GM18499 (cell line): ENCODE data around the gene EMC9.

Experiments used
- ATAC-seq: cut with Tn5 transposase; IDR thresholded peaks from one replicate; pipeline ENCODE4 v1.9.1; 2021; ENCODE audit warnings: moderate number of reproducible peaks; ENCODE audit not compliant: insufficient read depth, unreplicated experiment

EMC9 gene

DNA sequence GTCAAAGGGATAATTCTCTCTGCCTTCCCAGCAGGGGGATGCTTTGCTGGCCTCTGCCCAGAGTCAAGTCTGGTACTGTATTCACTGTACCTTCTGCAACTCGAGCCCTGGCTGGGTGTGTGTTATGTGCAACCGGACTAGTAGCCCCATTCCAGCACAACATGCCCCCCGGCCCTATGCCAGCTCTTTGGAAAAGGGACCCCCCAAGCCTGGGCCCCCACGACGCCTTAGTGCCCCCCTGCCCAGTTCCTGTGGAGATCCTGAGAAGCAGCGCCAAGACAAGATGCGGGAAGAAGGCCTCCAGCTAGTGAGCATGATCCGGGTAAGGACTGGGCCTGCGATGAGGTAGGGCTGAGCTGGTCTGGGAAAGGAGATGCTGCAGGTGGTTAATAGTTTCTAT, 9.2 kb upstream of the EMC9 start:
- ATAC-seq, result no peak

GRCh38 chr14:24150061-24150460, 8.7 kb upstream of the EMC9 start:
- no peak for ATAC-seq

GRCh38 chr14:24149302-24149969, 8.0 kb upstream of the EMC9 start:
- ATAC-seq, result no peak

DNA sequence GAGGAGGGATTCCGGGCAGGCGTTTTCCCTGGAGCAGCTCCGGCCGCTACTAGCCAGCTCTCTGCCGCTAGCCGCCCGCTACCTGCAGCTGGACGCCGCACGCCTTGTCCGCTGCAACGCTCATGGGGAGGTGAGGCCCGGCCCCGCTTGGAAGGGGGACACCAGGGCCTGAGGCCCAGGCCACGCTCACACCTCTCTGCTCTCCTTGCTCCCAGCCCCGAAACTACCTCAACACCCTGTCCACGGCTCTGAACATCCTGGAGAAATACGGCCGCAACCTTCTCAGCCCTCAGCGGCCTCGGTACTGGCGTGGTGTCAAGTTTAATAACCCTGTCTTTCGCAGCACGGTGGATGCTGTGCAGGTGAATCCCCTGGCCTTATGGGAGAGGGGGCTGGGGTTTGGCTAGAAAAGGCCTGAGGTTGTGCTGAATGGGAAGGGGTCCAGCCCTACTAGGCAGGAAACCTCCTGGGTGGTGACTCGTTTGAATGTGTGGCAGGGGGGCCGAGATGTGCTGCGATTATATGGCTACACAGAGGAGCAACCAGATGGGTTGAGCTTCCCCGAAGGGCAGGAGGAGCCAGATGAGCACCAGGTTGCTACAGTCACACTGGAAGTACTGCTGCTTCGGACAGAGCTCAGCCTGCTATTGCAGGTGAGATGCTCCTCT, 6.5 kb upstream of the EMC9 start:
- ATAC-seq, result no peak

DNA sequence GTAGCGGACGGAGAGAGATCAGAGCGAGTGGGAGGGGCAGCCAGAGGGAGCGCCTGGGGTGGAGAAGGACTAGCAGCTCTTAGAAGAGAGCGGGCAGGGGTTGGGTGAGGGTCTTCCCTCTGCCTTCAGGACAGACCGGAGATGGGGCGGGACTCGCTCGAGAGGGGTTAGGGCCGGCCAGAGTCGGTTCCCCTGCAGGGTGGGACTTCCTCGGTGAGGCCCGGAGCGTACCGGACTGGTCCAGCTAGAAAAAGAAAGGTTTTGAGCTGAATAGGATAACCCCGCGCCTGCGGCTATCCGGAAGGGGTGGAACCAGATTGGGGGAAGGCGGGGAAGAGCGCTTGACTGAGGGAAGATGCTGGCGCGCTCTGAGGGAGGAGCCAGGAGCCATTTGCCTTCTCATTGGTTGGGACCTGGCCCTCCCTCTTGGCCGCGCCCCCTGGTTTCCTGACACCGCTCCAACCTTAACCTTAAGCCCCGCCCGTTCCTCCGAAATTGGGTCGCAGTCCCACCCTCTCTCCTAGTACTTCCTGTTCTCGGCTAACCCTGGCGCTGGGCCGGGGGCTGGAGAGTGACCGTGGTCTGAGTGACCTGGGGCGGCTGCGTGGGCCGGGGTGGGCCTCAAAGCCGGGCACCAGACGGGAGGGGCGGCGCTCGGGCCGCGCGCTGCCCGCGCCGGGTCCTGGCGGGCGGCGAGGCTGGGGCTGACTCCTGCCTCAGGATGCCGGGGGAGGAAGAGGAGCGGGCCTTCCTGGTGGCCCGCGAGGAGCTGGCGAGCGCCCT, 5.8 kb upstream of the EMC9 start, which contains the start of gene RNF31:
TSS of gene RNF31 (plus strand) at position 521 of the 783 bp plus-strand sequence. CDS start at position 722, 201 bp downstream.
- peak; percentile 70 for ATAC-seq

DNA sequence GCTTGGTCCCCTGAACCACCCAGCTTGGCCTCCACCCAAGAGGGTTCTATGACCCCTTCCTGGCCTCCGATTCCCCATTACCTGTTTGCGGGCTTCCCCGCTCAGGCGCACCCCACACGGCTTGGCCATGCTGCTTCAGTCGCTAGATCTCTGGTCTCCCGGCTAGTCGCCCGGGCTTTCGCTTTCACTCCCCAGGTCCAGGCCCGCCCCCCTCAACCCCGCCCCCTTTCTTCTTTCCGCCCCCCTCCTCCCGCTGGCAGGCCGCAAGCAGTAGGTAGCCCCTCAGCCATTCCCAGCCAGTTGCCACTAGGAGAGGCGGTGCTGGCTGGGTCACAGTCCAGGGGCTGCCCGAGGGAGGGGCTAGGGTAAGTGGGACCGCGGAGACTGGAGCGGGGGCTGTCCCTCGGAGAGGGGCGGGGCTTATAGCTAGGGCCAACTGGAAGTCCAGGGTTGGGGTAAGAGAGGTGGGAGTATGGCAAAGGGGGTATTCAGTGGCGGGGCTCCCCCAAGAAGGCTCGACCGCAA, 5.1 kb upstream of the EMC9 start, which contains the start of gene PSME2:
TSS of gene PSME2 (minus strand) at position 158 of the 525 bp plus-strand sequence. CDS start at position 129, 29 bp downstream.
- peak; percentile 47 for ATAC-seq

DNA sequence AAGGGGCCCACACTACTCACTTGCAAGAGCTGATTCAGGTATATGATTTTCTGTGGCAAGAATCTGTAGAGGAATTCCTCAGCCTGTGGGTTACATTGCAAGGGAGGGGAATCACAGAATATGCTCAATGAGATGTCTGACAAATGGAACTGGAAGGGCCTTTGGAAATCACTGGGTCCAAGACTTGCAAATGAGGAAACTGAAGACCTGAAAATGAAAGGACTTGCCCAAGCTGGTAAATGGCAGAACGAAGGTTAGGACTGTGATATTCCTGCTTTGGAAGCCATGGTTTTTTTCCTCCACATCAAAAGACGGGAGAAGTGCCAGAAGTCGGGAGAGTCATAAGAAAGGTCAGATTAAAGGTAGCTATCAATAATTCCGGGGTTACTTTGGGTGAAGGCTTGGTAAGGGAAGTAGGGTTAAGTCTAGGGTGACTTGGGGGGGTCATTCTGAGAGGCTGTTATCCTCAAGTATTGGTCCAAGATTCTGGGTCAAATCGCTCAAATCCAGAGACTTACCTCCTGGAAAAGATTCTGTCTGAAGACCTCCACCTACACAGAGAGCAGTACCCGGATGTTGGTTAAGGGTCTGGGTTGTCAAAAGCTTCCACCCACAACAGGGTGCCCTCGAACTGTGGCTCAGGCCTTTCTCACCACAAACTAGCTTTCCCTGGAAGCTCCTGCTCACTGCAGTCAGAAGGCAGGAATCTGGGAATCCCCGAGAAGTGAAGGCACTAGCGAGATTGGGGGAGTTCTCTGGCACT, 4.5 kb upstream of the EMC9 start:
- ATAC-seq, result no peak

GRCh38 chr14:24145219-24145618, 3.8 kb upstream of the EMC9 start:
- ATAC-seq, result no peak

DNA sequence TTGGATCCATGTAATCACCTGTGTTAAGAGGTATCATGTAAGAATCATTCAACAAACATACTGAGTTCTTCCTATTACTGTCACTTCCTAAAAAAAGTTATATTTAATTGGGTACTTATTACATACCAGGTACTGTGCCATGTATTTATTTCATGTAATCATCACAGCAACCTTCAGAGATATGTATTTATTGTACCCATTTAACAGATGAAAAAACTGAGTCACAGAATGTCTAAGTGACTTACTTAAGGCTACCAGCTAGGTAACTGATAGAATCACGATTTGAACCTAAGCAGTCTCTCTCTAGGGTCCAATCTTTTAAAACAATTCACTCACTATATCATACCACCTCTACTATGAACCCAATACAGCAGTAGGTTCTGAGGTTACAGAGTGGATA, 3.1 kb upstream of the EMC9 start:
- no peak for ATAC-seq

DNA sequence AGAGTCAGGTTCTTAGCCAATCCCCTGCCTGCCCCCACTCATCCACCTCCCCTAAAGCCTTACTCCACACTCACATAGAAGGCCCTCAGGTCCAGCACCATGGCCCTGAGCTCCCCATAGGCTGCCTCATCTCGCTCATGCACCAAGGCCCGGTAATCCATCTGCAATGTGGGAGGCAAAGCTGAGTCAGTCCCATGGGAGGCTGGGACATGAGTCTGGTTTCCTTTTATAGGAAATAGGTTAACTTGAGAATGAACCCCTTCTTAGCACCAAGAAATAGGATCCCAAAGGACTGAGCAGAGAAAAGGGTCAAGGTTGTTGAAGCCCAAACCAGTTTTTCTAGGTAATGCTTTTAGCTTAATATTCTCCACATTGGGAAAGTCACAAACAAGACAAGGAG, 2.1 kb upstream of the EMC9 start:
- ATAC-seq, result no peak

GRCh38 chr14:24139272-24139934, 2.0 kb downstream of the EMC9 start:
- no peak for ATAC-seq

- ATAC-seq, result no peak
Observed at GRCh38 chr14:24138396-24139271, 2.8 kb downstream of the EMC9 start.

GRCh38 chr14:24137529-24138395, 3.6 kb downstream of the EMC9 start:
- no peak for ATAC-seq

DNA sequence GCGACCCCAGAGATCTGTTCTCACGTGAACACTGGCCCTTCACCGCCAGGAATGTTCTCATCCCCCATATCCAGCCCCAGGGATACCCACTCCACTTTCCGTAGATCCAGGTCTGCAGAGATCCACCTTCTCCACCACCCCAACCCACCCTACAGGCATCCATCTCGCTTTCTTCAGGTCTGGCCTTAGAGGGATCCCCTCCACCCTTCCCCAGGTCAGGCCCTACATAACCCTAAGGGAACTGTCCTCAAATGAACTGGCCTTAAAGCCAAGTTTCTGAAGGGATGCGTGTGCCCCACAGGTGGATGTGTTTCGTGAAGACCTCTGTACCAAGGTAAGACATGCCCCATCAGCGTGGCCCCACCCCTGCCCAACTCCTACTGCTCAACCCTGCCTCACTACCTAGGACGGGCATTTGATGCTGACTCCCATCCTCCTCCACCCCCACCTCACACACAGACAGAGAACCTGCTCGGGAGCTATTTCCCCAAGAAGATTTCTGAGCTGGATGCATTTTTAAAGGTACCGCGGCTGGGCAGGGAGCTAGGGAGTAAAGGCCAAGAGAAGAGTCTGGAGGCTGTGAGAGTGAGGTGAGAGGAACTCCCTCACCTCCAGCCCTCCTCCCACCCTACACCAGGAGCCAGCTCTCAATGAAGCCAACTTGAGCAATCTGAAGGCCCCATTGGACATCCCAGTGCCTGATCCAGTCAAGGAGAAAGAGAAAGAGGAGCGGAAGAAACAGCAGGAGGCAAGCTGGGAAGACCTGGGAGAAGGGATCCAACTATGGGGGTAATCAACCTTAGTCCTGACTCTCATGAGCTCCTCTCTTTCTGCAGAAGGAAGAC, 4.5 kb downstream of the EMC9 start:
- no peak for ATAC-seq

GRCh38 chr14:24135834-24136683, 5.3 kb downstream of the EMC9 start, which contains the start of gene PSME1:
TSS of gene PSME1 (plus strand) at chr14:24136194. CDS start at chr14:24136263, 69 bp downstream.
- ATAC-seq, result peak; percentile 52

GRCh38 chr14:24135584-24135833, 5.9 kb downstream of the EMC9 start:
- ATAC-seq, result no peak
